Left hindlimb (tissue), 1 donor: ENCODE data around the gene ENPP6.

Experiments
- DNase-seq: peaks from one replicate; pipeline ENCODE4 v3.0.0-alpha.2; 2018

ENPP6 gene

DNA sequence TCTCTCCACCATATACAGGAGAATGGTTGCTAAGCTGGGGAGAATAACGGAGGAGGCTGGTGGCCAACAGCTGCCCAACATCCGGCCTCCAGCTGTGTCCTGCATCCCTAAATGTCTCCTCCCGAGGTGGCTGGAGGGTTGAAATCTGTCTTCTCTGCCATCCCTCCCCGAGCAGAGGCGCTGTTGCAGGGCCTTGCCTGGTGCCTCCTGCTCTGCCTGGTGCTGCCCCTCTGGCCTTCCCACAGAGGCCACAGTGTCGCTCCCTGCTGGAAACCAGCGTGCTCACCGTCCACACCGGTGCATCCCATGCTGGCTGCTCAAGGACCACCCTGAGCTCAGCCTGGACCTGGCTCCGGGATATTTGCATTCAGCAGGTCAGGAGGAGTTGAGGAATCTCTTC is 115.2 kb downstream of the ENPP6 start:
- DNase-seq, result no peak

- DNase-seq, result no peak
These were observed 116.0 kb downstream of the ENPP6 start for GRCh38 chr4:184101711-184102110.

- DNase-seq, result no peak
These were observed 117.3 kb downstream of the ENPP6 start for GRCh38 chr4:184100297-184100885.

DNA sequence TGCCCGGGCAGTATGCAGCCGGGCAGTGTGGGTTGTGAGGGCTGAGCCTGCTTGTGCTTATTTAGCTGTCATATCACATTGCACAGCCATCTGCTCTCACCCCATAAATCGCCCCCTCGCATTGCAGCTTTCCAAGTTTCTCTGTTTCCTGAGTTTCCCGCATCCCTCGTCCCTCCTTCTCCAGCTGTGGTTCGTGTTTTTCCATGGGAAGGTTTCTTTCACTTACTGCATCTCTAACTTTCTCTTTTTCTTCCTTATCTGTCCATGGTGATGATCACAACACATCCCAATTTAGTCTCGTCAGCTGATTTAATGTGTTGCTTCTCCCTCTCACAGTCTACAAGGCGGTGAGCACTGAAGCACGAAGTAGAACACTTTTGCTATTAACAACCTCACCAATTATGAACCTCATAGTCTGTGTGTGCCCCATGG is 118.1 kb downstream of the ENPP6 start:
- peak; percentile 83 for DNase-seq

DNA sequence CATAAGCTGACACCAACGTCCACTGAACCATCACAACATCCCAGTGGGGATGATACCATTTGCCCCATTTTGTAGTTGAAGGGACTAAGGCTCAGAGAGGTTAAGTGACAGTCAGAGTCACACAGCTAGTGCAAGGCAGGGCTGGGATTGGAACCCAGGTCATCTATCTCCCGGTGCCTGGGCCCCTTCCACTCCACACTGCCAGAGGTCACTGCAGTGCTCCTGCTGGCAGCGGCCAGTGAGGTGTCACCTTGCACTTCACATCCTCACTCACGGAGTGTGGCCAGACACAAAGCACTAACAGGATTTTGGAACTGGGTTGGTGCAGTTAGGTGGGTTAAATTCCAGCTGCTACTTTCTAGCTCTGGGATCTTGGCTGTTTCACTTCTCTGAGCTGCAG is 118.7 kb downstream of the ENPP6 start:
- no peak for DNase-seq

DNA sequence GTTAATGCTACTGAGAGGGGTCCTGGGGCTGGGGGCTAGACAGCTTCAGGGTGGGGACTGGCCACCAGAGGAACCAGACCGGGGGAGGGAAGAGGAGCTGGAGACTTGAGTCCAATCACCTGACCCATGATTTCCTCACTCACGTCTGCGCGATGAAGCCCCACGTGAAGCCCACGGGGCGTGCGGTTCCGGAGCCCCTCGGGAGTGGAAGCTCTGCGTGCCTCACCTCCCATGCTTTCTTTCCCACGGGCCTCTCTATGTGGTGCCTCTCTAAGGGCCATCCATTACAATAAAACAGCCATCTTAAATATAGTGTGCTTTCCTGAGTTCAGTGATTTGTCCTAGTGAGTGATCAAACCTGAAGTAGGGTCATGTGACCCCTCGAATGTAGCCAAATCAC is 119.9 kb downstream of the ENPP6 start:
- DNase-seq, result no peak

- peak; percentile 78 for DNase-seq
These were observed 120.5 kb downstream of the ENPP6 start for GRCh38 chr4:184097241-184097605.

GRCh38 chr4:184096561-184097240 is 121.0 kb downstream of the ENPP6 start:
- no peak for DNase-seq

DNA sequence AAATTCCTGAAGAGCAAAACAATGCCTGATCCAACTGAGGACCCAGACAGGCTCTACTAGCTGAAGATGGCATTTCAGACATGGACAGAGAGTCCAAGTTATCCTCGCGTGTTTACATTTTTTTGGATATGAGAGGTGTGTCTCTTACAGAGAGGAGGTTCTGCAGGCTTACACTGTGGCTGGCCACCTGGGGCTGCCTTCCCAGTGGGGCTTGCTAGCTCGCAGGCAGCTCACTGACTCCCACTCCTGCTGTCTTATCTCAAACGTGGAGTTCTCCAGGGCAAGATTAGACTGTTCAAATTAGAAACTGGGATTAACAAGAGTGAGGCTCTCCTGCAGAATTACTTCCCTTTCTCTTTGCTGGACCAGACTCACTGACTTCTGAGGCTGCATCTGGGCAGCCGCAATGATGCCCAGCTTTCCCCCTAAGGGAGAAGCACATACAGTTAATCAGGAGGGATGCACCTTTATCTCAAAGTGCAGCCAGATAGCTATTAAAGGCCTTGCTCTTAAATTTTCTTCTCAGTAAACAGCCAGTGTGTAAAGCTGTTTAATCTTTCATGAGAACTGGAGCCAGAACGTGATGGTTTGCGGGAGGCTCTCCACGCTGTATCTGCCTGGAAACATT is 123.0 kb downstream of the ENPP6 start:
- no peak for DNase-seq

- DNase-seq, result no peak
These were observed 125.7 kb downstream of the ENPP6 start for GRCh38 chr4:184091986-184092385.

GRCh38 chr4:184090571-184090970 is 127.1 kb downstream of the ENPP6 start:
- DNase-seq, result no peak

DNA sequence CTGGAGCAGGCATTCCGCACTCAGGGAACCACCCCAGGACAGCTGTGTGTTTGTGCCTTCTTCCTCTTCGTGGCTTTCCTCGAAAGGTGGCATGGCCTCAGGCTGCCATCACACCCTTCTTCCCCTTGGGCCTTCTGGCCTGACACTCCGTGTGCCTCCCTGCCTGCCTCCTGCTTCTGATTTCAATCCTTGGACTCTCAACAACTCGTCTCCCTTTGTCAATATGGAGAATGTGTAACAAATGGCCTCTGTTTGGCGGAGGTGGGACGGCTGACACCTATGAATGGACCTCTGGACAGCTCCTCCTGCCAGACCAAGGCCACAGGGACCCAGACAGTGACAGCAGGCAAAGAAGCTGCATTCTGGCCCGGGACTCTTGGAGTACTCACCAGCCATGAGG is 137.0 kb downstream of the ENPP6 start:
- no peak for DNase-seq

- no peak for DNase-seq
These were observed 142.8 kb downstream of the ENPP6 start for GRCh38 chr4:184074677-184075388.

DNA sequence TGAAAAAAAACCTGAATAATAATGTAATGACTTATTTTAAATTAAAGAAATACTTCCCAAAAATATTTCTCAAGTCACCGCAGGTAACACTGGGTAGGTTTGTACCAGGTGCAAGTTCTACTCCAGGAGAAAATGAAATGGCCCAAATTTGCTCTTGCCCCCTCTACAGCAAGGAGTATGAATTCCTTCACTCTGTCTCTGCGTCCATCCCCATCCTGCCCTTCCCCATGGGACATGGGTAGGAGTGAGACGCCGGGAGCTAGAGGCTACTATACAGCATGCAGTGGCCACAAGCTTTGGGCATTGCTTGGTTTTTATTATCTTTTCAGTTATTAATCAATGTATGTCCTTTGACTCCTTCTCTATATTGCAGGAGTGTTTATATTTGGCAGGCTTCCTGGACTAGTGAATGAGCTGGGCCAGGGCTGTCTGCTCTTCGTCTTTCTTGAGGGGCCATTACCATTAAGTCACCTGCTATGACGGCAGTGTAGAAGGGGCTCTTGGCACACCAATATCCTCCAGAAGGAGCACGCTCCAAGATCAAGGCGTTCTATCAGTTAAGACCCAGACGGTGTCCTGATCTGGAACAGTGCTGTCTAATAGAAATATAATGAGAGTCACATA is 149.6 kb downstream of the ENPP6 start:
- DNase-seq, result no peak

GRCh38 chr4:184066584-184067300 is 150.9 kb downstream of the ENPP6 start:
- no peak for DNase-seq

- DNase-seq, result no peak
These were observed 152.8 kb downstream of the ENPP6 start for GRCh38 chr4:184064877-184065276.

DNA sequence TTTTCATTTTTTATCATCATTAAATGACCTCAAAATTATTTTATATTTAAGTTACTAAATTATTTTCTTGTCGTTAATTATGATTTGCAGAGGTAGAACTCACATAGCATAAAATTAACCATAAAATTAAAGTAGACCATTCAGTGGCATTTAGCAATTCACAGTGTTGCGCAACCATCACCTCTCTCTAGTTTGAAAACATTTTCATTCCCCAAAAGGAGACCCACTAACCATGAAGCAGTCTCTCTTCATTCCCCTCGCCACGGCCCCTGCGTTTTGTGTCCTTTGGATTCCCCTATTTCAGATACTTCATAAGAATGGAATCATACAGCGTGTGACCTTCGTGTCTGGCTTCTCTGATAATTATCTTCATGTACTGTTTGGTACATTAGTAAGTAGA is 154.9 kb downstream of the ENPP6 start:
- DNase-seq, result no peak

DNA sequence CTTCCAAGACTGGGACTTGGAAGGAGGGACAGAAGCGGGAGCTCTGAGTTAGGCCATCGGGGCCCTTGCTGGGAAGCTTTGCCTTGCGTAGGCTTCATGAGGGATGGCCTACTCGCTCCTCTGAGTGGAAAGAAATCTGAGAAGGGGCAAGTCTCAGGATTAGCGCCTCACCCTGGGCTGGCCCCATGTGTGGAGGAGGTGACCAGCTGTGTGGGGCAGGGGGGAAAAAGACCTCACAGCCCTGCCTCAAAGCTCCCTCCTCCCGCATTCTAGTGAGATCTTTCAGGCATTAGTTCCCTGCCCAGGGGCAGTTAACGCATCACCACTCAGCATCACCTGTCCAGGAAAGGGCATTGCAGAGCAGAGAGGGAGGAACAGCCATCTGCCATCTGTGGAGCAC is 156.1 kb downstream of the ENPP6 start:
- no peak for DNase-seq

GRCh38 chr4:184059099-184059498 is 158.6 kb downstream of the ENPP6 start:
- no peak for DNase-seq

- DNase-seq, result no peak
These were observed 159.6 kb downstream of the ENPP6 start for GRCh38 chr4:184058026-184058425.

DNA sequence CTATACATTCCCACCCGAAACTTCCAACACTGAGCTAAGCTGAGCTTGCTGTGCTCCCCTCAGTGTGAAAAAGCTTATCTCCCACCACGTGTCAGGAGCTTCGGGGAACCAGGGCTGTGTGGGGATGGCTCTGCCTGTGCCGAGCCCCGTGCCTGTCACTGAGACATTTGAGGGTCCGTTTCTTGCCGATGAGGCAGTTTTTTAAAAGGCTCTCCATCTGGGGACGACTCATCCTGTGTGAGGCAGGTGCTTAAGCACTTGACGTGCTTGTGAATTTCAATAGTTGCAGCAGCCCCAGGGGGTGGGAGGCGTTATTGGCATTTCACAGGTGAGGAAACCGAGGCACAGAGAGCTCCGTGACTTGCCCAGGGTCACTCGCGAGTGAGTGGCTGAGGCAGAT is 160.8 kb downstream of the ENPP6 start:
- DNase-seq, result no peak

- no peak for DNase-seq
These were observed 164.2 kb downstream of the ENPP6 start for GRCh38 chr4:184053434-184053833.

DNA sequence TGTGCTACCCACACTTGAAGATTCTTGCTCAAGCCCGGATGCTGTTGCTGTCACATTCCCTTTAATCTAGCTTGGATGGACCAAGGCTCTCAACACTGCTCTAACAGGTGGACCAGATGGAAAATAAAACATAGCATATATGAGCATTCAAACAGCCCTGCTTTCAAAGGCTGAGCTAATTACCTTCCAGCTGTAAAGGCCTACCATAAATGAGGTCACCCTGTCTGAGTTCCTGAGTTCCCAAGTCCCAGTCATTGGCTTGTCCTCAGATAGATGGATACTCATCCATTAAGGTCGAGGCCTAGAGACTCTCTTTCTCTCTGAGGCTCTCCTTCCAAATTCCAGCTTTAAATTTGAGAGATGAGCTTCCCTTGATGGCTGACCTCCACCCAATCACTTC is 165.1 kb downstream of the ENPP6 start:
- no peak for DNase-seq
